GM21723 (cell line): ENCODE results near the gene ACAD11.
"Not testable (repeated sequence)": the region's sequence is repeated elsewhere in the genome, so short reads cannot be mapped to it uniquely, and the experiment has no call there.

ENCODE experiments used
- ATAC-seq: cut with Tn5 transposase; IDR thresholded peaks from one replicate; pipeline ENCODE4 v1.9.1; 2021; ENCODE audit warnings: mild to moderate bottlenecking, moderate library complexity; ENCODE audit not compliant: unreplicated experiment

The ACAD11 gene

GRCh38 chr3:132606085-132606484, 53.5 kb downstream of the ACAD11 start:
- no peak for ATAC-seq

DNA sequence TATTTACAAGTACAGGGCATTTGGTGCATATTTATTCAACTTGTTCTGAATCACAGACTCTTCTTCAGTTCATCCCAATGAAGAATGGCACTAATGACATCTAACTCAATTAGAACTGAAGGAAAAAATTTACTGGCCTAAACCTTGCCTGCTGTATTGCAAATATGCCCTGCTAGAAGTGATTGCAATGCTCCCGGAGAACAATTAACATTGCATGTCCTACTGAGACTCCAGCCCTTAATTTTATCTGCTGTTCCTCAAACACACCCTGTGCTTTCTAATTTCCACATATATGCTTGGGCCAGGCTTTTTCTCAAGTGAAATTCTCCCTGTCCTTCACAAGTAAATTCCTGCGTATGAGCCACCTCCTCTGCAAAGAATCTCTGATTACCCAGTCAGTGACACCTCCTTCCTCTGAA, 54.2 kb downstream of the ACAD11 start:
- no peak for ATAC-seq

GRCh38 chr3:132600614-132601013, 59.0 kb downstream of the ACAD11 start:
- not testable (repeated sequence) for ATAC-seq

GRCh38 chr3:132598181-132598580, 61.4 kb downstream of the ACAD11 start:
- no peak for ATAC-seq

DNA sequence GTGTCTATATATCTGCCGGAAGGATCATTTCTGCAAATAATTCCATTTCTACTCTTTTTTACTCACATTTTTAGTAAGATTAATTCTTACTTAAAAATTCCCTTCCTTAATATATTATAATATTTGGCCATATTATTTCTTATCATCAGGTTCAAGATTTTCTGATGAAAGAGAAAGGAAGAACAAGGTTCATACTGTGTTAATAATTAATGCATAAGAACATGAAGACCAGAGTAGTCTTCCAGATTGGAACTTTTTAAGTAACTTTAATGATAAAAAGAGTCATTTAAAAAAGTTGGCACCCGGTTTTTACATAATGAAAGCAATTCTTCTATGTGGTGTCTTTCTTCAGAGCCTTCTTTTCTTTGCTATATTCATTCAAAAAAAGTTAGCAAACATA, 61.9 kb downstream of the ACAD11 start:
- ATAC-seq: no peak

DNA sequence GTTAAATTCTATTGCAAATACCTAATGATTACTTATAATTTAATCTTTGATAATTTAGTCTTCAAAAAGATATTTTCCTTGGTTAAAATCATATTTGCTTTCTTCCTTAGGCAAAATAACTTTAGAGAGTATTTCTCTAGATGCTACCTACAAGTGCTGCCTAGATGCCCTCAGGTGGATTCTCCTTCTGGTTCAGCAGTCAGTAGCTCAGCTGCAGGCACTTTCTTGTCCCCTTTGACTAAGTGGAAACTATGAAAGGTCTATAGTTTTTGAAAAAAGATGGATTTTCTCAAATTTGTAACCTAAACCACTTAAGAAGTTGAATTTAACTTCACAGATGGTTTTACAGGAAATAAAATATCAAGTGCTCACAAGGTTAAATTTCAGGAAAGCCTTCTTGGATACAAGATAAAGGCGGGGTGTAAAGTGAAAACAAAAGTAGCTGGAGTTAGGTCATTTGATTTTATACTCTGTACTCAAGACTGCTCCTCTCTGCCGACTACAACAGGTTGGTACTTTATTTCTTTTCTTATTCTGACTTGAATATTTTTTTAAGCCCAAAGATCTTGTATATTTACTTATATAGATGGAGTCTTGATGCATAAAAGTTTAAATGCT, 62.7 kb downstream of the ACAD11 start, which contains the start of gene ACKR4:
ACKR4 (plus strand) TSS at position 455 of the 618 bp plus-strand sequence. CDS start 3,128 bp downstream, outside the sequence.
- ATAC-seq: peak; percentile 70

GRCh38 chr3:132596326-132596725, 63.3 kb downstream of the ACAD11 start:
- no peak for ATAC-seq

DNA sequence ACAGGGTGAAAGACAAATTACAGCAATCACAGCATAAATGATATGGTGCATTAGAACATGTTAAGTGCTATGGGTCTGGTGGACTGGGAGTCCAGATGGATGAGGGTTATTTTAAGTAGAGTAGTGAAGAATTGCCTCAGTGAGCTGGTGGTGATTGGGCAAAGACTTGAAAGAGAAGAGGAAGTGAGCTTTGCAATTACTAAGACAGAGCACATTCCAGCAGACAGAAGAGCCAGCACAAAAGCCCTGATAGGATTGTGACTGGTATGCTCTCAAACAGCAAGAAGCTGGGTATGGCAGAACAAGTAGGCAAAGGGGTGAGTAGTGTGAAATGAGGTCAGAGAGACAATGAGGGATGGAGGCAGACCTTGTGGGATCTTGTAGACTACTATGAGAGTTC, 64.6 kb downstream of the ACAD11 start:
- ATAC-seq: no peak

DNA sequence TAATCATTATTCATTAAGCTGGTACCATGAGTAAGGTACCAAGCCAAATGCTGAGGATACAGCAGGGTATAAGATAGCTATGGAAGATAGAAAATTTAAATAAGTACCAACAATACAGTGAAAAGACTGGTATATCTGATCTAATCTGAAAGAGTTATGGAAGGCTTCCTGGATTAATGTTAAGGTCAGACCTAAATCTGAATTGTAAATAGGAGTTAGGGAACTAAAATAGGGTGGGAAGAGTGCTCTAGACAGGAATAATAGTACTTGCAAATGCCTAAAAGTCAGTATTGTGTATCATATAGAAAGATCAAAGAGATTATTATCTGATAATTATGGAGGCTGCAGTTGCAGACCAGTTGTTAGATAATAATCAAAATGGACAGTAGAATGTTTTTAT, 65.1 kb downstream of the ACAD11 start:
- no peak for ATAC-seq

- ATAC-seq: no peak
These were observed 65.7 kb downstream of the ACAD11 start for GRCh38 chr3:132593947-132594323.

- no peak for ATAC-seq
These were observed 66.2 kb downstream of the ACAD11 start for GRCh38 chr3:132593241-132593946.

- no peak for ATAC-seq
These were observed 67.4 kb downstream of the ACAD11 start for GRCh38 chr3:132592216-132592615.

GRCh38 chr3:132587401-132587800, 72.2 kb downstream of the ACAD11 start:
- ATAC-seq: no peak

- ATAC-seq: no peak
These were observed 85.8 kb downstream of the ACAD11 start for GRCh38 chr3:132573797-132574211.

- ATAC-seq: no peak
These were observed 89.6 kb downstream of the ACAD11 start for GRCh38 chr3:132570016-132570415.

- ATAC-seq: no peak
These were observed 90.0 kb downstream of the ACAD11 start for GRCh38 chr3:132569580-132569979.

- ATAC-seq: no peak
These were observed 90.5 kb downstream of the ACAD11 start for GRCh38 chr3:132569153-132569552.

DNA sequence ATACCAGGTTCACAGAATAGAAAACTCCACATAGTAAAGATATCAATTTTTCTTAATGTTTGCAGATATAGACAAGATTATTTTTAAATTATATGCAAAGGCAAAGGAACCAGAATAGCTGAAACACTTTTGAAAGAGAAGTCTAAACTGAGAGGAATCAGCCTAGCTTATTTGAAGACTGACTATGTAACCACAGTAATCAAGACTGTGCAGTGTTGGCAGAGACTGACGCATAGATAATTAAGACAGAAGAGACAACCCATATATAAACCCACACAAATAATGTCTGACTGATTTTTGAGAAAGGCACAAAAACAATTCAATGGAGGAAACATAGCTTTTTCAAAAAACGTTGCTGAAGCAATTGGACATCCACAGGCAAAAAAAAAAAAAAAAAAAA, 91.2 kb downstream of the ACAD11 start:
- ATAC-seq: no peak

- ATAC-seq: no peak
These were observed 95.5 kb downstream of the ACAD11 start for GRCh38 chr3:132564070-132564465.

DNA sequence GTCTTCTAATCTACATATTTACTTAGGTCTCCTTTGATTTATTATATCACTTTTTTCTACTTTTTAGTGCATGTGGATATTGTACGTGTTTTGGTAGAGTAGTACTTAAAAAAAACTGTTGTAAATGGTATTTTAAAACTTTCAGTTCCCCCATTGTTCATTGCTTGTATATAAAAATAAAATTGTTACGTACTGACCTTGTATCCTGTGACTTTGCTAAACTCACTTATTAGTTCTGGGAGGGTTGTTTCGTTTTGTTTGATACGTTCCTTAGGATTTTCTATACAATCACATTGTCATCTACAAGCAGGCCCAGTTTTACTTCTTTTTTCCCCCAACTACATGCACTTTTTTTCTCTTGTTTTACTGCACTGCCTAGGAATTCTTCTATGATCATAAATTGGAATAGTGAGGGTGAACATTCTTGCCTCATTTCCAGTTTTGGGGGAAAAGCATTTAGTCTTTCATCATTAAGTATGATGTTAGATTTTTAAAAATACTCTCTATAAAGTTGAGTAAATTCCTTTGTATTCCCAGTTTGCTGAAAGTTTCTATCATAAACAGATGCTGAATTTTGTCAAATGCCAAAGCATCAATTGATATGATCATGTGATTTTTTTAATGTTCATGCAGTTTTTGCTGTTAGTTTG, 96.1 kb downstream of the ACAD11 start:
- no peak for ATAC-seq

DNA sequence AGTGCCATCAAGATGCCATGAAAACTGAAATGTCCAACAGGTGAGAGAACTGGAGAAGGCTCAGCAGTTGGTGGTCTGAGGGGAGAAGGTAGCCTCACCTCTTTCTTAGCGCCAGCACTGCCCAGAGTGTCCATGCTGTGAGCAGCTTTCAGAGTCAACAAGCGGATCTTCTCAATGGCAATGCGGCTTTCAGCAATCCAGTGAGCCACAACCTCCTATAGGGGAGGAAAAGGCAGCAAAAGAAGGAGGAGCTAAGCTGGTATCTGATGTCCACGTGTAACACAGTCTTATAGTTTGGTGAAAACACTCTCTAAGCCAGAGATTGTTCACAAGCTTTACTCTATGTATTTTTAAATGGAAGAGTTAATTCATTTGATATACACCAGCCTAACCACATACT, 98.6 kb downstream of the ACAD11 start:
- ATAC-seq: no peak

- ATAC-seq: no peak
These were observed 103.0 kb downstream of the ACAD11 start for GRCh38 chr3:132556508-132557159.
